Testis (tissue), 3 donors: Measurements from ENCODE around the gene RNF39. TPM values are rescaled to one million over a fixed set of nuclear protein-coding genes. Genes with fewer than 3 reads are reported as not detected.

Experiments
- DNase-seq: peaks from one replicate; pipeline ENCODE4 v3.0.0-alpha.2; 2019
- H3K27ac ChIP-seq, 2 donors: fragments of 200-600 bp; sonication (generic); one replicate each; pipeline ENCODE4 v1.5.1; 2019
- H3K27me3 ChIP-seq: fragments of 200-600 bp; sonication (generic); one replicate; pipeline ENCODE4 v1.5.1; 2019
- H3K36me3 ChIP-seq: fragments of 200-600 bp; sonication (generic); one replicate; pipeline ENCODE4 v1.5.1; 2017; ENCODE audit warnings: low read depth; ENCODE audit errors: missing control alignments
- H3K4me1 ChIP-seq: fragments of 200-600 bp; sonication (generic); one replicate; pipeline ENCODE4 v1.5.1; 2019
- H3K4me3 ChIP-seq, 2 donors: fragments of 200-600 bp; sonication (generic); one replicate each; pipeline ENCODE4 v1.5.1; 2017 to 2019
- H3K9me3 ChIP-seq: fragments of 200-600 bp; sonication (generic); one replicate; pipeline ENCODE4 v1.5.1; 2017
- CTCF ChIP-seq, 3 experiments: fragments of 450-650 bp in 2 of 3; fragments of 200-600 bp in 1 of 3; sonication (generic) in 1 of 3; IDR thresholded peaks; one replicate each; pipeline ENCODE4 v1.5.1; 2016 to 2019; ENCODE audit warnings: antibody characterized with exemption in 3 of 3, mild to moderate bottlenecking in 2 of 3, moderate library complexity in 1 of 3
- POLR2A ChIP-seq: fragments of 450-650 bp; IDR thresholded peaks from one replicate; pipeline ENCODE4 v1.6.1; 2017; ENCODE audit warnings: antibody characterized with exemption, mild to moderate bottlenecking, moderate library complexity
- WGBS, 2 donors: methylation state at CpG; one replicate each; pipeline ENCODE4 v1.1.5; 2018; 5-methylcytosine and 5-hydroxymethylcytosine counted together
- intact Hi-C: fragments of 100-400 bp; cut with DNase I; formaldehyde crosslinking; loops from one replicate; pipeline ENCODE4 v1.15.1; 2023; ENCODE audit warnings: low total_unique reads
- polyA plus RNA-seq: library from polyadenylated mRNA; stranded (reverse); fragments of 350-450 nt; fragmentation: Illumina TruSeq; extraction: RNeasy Lipid Tissue Mini Kit (QIAGEN cat#74804); gene quantifications from one replicate; pipeline ENCODE4 v1.2.3, GENCODE V29; 2014; ENCODE audit warnings: low read depth, low replicate concordance; ENCODE audit not compliant: insufficient read depth
- total RNA-seq, 2 donors: library from RNA; depleted of rRNA; stranded (reverse); fragments of >200 nt; gene quantifications; one replicate each; pipeline ENCODE4 v1.2.3, GENCODE V29; 2016

Gene RNF39
- total and polyA plus RNA-seq, 3 donors from 2014 or later: 2.7 to 4.3 (median 3.5) TPM

GRCh38 chr6:30111266-30111856, 35.8 kb upstream of the RNF39 start:
- Histone ChIP-seq H3K4me1 (no peaks in the 10 kb centered on the region), H3K27ac (no peak overlapping the region), H3K4me3 (no peak overlapping the region), H3K9me3 (no peaks in the 10 kb centered on the region), H3K36me3 (no peaks in the 10 kb centered on the region), H3K27me3 (no peaks in the 10 kb centered on the region)
- 27 to 33% methylated on average over 27 of the region's 27 CpGs for WGBS, 2 donors
- intact Hi-C loops: no loop called here
- no peak for DNase-seq
- TF ChIP-seq CTCF (IDR thresholded peaks at IDR 0.05) (no peak), POLR2A (no peak)

- Histone ChIP-seq H3K27ac (no peak overlapping the region), H3K36me3 (no peaks in the 10 kb centered on the region)
- TF ChIP-seq CTCF (IDR thresholded peaks at IDR 0.05) (no peak), POLR2A (no peak)
These were observed 29.1 kb upstream of the RNF39 start for GRCh38 chr6:30104661-30105060.

GRCh38 chr6:30103872-30104179, 28.3 kb upstream of the RNF39 start:
- Histone ChIP-seq H3K4me3 (peak overlapping the region in 1 of 2 donors; percentile 64), H3K27ac (peak overlapping the region in 1 of 2 donors; percentile 31), H3K27me3 (no peaks in the 10 kb centered on the region), H3K36me3 (no peaks in the 10 kb centered on the region), H3K9me3 (no peaks in the 10 kb centered on the region), H3K4me1 (peaks cover 19% of the 10 kb centered on the region)
- intact Hi-C loops: no loop called here
- WGBS, 2 donors: 42 to 46% methylated on average over 3 of the region's 3 CpGs
- no peak for DNase-seq
- TF ChIP-seq POLR2A (no peak), CTCF (IDR thresholded peaks at IDR 0.05) (no peak)

More at GRCh38 chr6:30104661-30105060, 29.1 kb upstream of the RNF39 start:
- Histone ChIP-seq H3K27me3 (no peaks in the 10 kb centered on the region), H3K9me3 (no peaks in the 10 kb centered on the region), H3K4me1 (peaks cover 19% of the 10 kb centered on the region), H3K4me3 (no peak overlapping the region)
- DNase-seq: no peak
- intact Hi-C loops: no loop called here
- WGBS, 2 donors: 80 to 86% methylated on average over 2 of the region's 2 CpGs

- Histone ChIP-seq H3K4me1 (peaks cover 19% of the 10 kb centered on the region), H3K27ac (peak overlapping the region; percentile 60 to 61), H3K9me3 (no peaks in the 10 kb centered on the region), H3K36me3 (no peaks in the 10 kb centered on the region), H3K4me3 (peak overlapping the region; percentile 48 to 64), H3K27me3 (no peaks in the 10 kb centered on the region)
- DNase-seq: peak; percentile 95
- 3 to 4% methylated on average over 36 of the region's 36 CpGs for WGBS, 2 donors
- intact Hi-C loops: no loop called here
- TF ChIP-seq CTCF (IDR thresholded peaks at IDR 0.05): peak; percentile 76 to 92 (median 85)
- no peak for TF ChIP-seq POLR2A
These were observed 27.7 kb upstream of the RNF39 start for GRCh38 chr6:30102970-30103871.
